Measurements from ENCODE around the gene IL26.

DNA sequence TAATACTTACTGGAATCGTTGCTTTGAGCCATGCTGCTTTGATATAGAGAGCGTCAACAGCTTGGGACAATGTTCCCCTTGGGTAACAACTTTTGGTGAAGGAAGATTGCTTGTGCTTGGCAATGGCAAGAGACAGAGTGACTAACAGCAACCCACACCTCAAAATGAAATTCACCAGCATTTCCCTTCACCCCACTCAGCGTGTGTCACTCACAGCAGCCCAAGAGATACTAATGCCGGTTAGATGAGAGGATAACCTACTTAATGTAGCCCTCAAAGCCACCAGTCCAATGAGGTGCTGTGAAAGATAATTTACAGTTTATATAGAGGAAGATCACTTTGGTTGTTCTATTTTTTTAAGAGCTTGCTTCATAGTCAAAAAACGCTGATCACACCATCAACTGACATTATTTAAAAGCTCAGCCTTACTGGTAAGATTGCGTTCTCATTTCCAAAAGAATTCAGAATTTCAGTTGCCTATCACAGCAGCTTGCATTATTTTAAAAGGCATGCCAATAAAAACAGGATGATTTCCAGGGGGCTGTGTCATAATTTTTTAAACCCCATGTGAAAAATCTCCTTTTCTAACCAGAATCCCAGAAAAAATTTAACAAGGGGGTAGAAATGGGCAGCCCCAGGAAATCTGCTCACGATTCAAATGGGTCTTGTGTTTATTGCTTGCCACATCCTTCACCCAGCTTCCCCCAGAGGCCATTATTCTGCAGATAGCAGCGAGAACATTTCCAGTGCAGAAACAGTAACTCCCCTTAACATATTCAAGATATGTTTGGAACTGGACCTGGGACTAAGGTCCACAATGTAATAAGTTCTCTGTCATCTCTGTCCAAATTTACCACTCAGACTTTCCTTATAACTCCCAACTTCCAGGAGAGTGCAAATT lies at the start of gene IL26:
- TF ChIP-seq, protein P1, sequence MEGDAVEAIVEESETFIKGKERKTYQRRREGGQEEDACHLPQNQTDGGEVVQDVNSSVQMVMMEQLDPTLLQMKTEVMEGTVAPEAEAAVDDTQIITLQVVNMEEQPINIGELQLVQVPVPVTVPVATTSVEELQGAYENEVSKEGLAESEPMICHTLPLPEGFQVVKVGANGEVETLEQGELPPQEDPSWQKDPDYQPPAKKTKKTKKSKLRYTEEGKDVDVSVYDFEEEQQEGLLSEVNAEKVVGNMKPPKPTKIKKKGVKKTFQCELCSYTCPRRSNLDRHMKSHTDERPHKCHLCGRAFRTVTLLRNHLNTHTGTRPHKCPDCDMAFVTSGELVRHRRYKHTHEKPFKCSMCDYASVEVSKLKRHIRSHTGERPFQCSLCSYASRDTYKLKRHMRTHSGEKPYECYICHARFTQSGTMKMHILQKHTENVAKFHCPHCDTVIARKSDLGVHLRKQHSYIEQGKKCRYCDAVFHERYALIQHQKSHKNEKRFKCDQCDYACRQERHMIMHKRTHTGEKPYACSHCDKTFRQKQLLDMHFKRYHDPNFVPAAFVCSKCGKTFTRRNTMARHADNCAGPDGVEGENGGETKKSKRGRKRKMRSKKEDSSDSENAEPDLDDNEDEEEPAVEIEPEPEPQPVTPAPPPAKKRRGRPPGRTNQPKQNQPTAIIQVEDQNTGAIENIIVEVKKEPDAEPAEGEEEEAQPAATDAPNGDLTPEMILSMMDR (conservative IDR thresholded peaks at IDR 0.05): no peak
- TF ChIP-seq EZH2 (IDR thresholded peaks at IDR 0.05; ENCODE audit: low read depth): no peak

Data from PC-9 (cell line).